Colonic mucosa (tissue), 4 donors: ENCODE data around the gene ITGB7. TPM values are rescaled to one million over a fixed set of nuclear protein-coding genes. Genes with fewer than 3 reads are reported as not detected.

ENCODE experiments used
- DNase-seq: peaks from one replicate; pipeline ENCODE4 v3.0.0-alpha.2; 2020
- H3K27ac ChIP-seq: fragments of 200-600 bp; one replicate; pipeline ENCODE4 v1.8.0; 2021
- H3K27me3 ChIP-seq: fragments of 200-600 bp; one replicate; pipeline ENCODE4 v1.8.0; 2021
- H3K36me3 ChIP-seq: fragments of 200-600 bp; one replicate; pipeline ENCODE4 v1.8.0; 2021
- H3K4me1 ChIP-seq: fragments of 200-600 bp; one replicate; pipeline ENCODE4 v1.8.0; 2021; ENCODE audit warnings: mild to moderate bottlenecking
- H3K4me3 ChIP-seq: fragments of 200-600 bp; one replicate; pipeline ENCODE4 v1.8.0; 2021
- H3K9ac ChIP-seq, 2 donors: one replicate each; pipeline ENCODE4 v1.7.0; 2013; ENCODE audit warnings: control low read depth in 2 of 2, low read depth in 2 of 2, low read length in 2 of 2
- H3K9me3 ChIP-seq: fragments of 200-600 bp; one replicate; pipeline ENCODE4 v1.8.0; 2021
- intact Hi-C: fragments of 100-400 bp; cut with DNase I; formaldehyde crosslinking; loops from one replicate; pipeline ENCODE4 v1.14.1; 2022
- total RNA-seq, 2 donors: library from RNA; stranded (reverse); fragmentation: NEBNext Ultra II Directional in 1 of 2; extraction: Animal tissue kit (Norgen Biotek cat#: 25700) in 1 of 2; gene quantifications; one replicate each; pipeline ENCODE4 v1.2.1, GENCODE V29; 2021
- TF ChIP-seq, protein P1 (sequence below): fragments of 200-600 bp; IDR thresholded peaks from one replicate; pipeline ENCODE4 v1.8.0; 2022; ENCODE audit warnings: antibody characterized with exemption, mild to moderate bottlenecking
- donor health status: healthy.
- donor health status: DM: no; HTN: no; CAD: no.
- donor health status: DM: no; HTN: no; CAD: no.

The ITGB7 gene
- total RNA-seq, 2 donors from 2014 or later, result 5.3 to 8.8 TPM

DNA sequence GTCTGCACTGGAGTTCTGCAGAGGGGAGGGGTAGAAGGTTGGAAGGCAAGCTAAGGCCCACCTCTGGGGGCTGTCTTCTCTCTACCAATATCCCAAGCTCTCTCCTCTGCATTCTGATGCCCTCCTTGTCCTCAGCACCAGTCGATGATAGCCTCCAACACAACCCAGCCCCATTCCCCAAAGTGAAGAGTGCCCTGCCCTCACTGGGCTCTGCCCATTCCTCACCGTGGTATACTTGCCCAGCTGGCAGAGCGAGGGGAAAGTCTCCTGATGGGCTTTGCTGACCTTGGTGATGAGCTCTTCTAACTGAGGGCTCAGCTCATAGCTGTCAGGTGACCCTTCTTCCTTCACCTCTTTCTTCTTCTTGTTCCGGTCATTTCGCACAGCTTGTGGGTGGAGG is 7.2 kb upstream of the ITGB7 start:
- no peaks in the 10 kb centered on the region for H3K27me3 ChIP-seq
- H3K4me1 ChIP-seq, result peaks cover 16% of the 10 kb centered on the region
- TF ChIP-seq, protein P1, sequence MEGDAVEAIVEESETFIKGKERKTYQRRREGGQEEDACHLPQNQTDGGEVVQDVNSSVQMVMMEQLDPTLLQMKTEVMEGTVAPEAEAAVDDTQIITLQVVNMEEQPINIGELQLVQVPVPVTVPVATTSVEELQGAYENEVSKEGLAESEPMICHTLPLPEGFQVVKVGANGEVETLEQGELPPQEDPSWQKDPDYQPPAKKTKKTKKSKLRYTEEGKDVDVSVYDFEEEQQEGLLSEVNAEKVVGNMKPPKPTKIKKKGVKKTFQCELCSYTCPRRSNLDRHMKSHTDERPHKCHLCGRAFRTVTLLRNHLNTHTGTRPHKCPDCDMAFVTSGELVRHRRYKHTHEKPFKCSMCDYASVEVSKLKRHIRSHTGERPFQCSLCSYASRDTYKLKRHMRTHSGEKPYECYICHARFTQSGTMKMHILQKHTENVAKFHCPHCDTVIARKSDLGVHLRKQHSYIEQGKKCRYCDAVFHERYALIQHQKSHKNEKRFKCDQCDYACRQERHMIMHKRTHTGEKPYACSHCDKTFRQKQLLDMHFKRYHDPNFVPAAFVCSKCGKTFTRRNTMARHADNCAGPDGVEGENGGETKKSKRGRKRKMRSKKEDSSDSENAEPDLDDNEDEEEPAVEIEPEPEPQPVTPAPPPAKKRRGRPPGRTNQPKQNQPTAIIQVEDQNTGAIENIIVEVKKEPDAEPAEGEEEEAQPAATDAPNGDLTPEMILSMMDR, result no peak
- no peaks in the 10 kb centered on the region for H3K9me3 ChIP-seq
- no peak overlapping the region for H3K27ac ChIP-seq
- intact Hi-C loops, result loop anchor here (2.0 kb wide), 1 partner anchor 75 kb away; no protein-coding TSS in a partner anchor
- no peak overlapping the region for H3K9ac ChIP-seq
- H3K36me3 ChIP-seq, result no peaks in the 10 kb centered on the region
- no peak overlapping the region for H3K4me3 ChIP-seq
- no peak for DNase-seq

DNA sequence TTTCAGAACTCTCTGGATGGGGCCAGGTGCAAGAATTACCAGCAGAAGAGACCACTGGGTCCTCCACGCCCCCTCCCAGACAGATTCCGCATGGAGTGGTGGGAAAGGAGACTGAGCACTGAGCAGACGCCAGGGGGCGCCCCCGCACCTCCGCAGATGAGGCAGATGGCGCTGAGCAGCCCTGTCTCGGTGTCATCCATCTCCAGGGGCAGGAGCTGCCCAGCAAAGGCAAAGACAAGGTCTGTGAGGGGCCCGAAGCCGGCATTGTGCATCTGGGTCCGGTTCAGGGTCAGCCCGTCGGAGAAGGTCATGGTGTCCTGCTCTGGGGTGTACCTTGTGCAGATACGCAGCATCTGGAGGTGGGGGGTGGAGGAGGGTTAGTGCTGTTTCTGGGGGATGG is 6.3 kb upstream of the ITGB7 start:
- TF ChIP-seq, protein P1, result peak; percentile 91
- H3K36me3 ChIP-seq, result no peaks in the 10 kb centered on the region
- no peak overlapping the region for H3K27ac ChIP-seq
- DNase-seq, result peak; percentile 84
- no peak overlapping the region for H3K4me3 ChIP-seq
- intact Hi-C loops, result no loop called here
- H3K9me3 ChIP-seq, result no peaks in the 10 kb centered on the region
- peak overlapping the region in 1 of 2 donors; percentile 16 for H3K9ac ChIP-seq
- no peaks in the 10 kb centered on the region for H3K27me3 ChIP-seq
- peaks cover 15% of the 10 kb centered on the region for H3K4me1 ChIP-seq

DNA sequence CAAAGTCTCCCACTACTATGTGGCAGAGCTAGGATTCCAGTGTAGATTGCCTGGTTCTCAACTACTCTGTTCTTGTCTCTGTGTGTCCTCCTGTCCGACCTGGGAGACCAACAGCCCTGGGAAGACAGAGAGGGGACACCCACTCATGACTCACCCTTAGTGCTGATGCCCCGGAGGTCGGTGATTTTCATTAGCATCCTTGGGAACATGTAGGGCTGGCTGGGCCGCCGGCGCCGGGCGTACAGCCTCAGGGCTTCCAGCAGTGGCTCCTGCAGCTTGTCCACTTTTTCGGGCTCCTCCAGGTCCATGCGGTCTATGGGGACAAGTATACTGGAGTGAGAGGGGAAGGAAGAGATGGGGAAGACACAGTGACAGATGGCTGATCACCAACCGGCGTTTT is 5.9 kb upstream of the ITGB7 start:
- Histone ChIP-seq H3K4me1 (peaks cover 10% of the 10 kb centered on the region), H3K4me3 (no peak overlapping the region), H3K36me3 (no peaks in the 10 kb centered on the region), H3K27me3 (no peaks in the 10 kb centered on the region), H3K9me3 (no peaks in the 10 kb centered on the region), H3K9ac (peak overlapping the region in 1 of 2 donors; percentile 16), H3K27ac (no peak overlapping the region)
- TF ChIP-seq, protein P1, result no peak
- DNase-seq, result no peak
- intact Hi-C loops, result no loop called here

DNA sequence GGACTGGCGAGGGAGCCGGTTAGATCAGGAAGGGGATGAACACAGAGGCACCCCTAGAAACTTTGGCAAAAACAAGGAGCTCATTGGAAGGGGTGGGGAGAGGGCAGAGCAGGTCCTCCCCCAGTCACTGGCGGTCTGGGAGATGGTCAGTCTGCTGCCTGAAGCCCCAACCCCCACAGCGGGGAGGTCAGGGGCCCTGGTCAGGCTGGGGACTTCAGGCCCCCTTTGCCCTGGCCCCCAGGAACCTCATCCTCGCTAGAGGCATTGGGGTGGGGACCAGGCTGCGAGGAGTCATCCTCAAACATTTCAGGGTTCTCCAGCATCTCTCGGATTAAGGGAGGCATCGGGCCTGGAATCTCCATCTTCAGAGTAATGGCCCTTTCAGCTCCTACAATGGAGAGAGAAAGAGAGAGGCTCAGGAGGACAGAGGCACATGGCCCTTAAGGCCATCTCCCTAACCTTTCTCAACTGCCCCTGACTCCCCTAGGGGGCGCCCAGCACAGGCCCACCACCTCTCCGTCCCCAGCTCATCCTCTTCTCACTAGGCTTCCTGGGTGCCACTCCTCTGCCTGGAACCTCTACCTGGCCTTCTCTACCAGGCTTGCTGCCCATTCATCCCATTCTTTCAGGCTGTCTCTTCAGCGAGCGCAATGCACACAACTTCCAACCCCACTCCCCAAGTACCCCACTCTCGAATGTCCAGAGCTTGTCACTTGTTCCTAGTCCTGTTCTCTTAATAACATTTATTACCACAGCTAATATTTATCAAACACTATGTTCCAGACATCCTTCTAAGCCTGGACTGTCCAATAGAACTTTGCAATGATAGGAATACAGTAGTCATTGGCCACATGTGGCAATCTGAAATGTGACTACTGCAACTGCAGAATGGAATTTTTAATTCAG is 4.7 kb upstream of the ITGB7 start:
- no peak overlapping the region for H3K27ac ChIP-seq
- no peaks in the 10 kb centered on the region for H3K27me3 ChIP-seq
- no peak overlapping the region for H3K4me3 ChIP-seq
- no peak overlapping the region for H3K9ac ChIP-seq
- H3K36me3 ChIP-seq, result no peaks in the 10 kb centered on the region
- intact Hi-C loops, result no loop called here
- H3K9me3 ChIP-seq, result no peaks in the 10 kb centered on the region
- TF ChIP-seq, protein P1, result no peak
- H3K4me1 ChIP-seq, result peaks cover 4% of the 10 kb centered on the region
- DNase-seq, result no peak

DNA sequence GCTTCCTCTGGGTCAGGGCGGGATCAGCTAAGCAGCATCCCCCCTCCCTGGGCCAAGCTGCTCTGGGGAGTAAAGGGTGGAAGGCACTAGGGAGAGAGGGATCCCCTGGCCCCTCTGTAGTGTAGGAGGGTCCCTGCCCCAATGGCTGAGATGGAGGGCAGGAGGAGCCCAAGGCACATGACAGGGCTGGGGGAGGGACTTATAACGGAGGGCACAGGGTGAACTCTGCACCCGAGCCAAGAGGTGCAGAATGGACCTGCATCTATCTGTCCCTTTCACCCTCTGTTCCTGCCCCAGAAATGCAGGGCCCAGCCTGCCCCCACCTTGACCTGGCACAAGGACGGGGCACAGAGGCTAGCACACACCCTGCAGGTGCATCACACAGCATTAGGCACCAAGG is 3.8 kb upstream of the ITGB7 start:
- no peak overlapping the region for H3K4me3 ChIP-seq
- H3K27ac ChIP-seq, result no peak overlapping the region
- DNase-seq, result no peak
- TF ChIP-seq, protein P1, result no peak
- no peaks in the 10 kb centered on the region for H3K9me3 ChIP-seq
- intact Hi-C loops, result no loop called here
- no peaks in the 10 kb centered on the region for H3K27me3 ChIP-seq
- H3K9ac ChIP-seq, result no peak overlapping the region
- H3K36me3 ChIP-seq, result no peaks in the 10 kb centered on the region
- H3K4me1 ChIP-seq, result peaks cover 4% of the 10 kb centered on the region
